Vagina (tissue), 2 donors: ENCODE measurements around the gene SEMA3B.

Experiments
- CTCF ChIP-seq, 3 experiments: fragments of 450-650 bp in 2 of 3; fragments of 200-600 bp in 1 of 3; sonication (generic) in 1 of 3; IDR thresholded peaks; one replicate each; pipeline ENCODE4 v1.5.1; 2017 to 2019; ENCODE audit warnings: antibody characterized with exemption in 3 of 3, mild to moderate bottlenecking in 2 of 3, moderate library complexity in 2 of 3
- POLR2A ChIP-seq, 2 donors: fragments of 450-650 bp; IDR thresholded peaks; one replicate each; pipeline ENCODE4 v1.6.1; 2017; ENCODE audit warnings: antibody characterized with exemption in 2 of 2, mild to moderate bottlenecking in 2 of 2, moderate library complexity in 2 of 2
- POLR2AphosphoS5 ChIP-seq, 2 donors: sonication (generic); formaldehyde crosslinking; IDR thresholded peaks; one replicate each; pipeline ENCODE4 v1.9.0; 2017; ENCODE audit warnings: antibody characterized with exemption in 2 of 2, mild to moderate bottlenecking in 2 of 2, low read depth in 1 of 2; ENCODE audit not compliant: insufficient read depth in 1 of 2

GRCh38 chr3:50233176-50233575, 35.8 kb upstream of the SEMA3B start:
- TF ChIP-seq POLR2AphosphoS5 (IDR thresholded peaks at IDR 0.05; ENCODE audit: insufficient read depth in 1 of 2, low read depth in 1 of 2) (no peak), POLR2A (IDR thresholded peaks at IDR 0.05) (no peak), CTCF (IDR thresholded peaks at IDR 0.05) (no peak)
